Panc1 (cell line): ENCODE measurements around the gene CREB5. TPM values are rescaled to one million over a fixed set of nuclear protein-coding genes. Genes with fewer than 3 reads are reported as not detected.

Experiments used
- ATAC-seq: fragments of 200-7000 bp; cut with Tn5 transposase; 2 replicates; pipeline ENCODE4 v1.9.1; 2020; ENCODE audit warnings: mild to moderate bottlenecking, moderate library complexity
- BruUV-seq: library from RNA; stranded (reverse); fragments of 400-500 nt; replicated peaks from 2 replicates; lab custom pipeline; 2021; lab: Mats Ljungman, UMichigan
- CTCF ChIA-PET: fragments of 300-600 bp; sonication (Branson Sonifier 250); formaldehyde crosslinking; loops from one replicate; lab custom pipeline; 2022; ENCODE audit warnings: antibody characterized with exemption; lab: Charles Lee
- POLR2A ChIA-PET: fragments of 300-600 bp; sonication (Branson Sonifier 250); formaldehyde crosslinking; loops from one replicate; lab custom pipeline; 2022; ENCODE audit warnings: antibody characterized with exemption; lab: Charles Lee
- DNase-seq: peaks from one replicate; pipeline ENCODE4 v3.0.0-alpha.2; 2010; ENCODE audit warnings: low read depth, low spot score
- H3K27ac ChIP-seq: 2 replicates; pipeline ENCODE4 v1.5.1; 2011; ENCODE audit warnings: mild to moderate bottlenecking, low read length, inconsistent platforms
- H3K27me3 ChIP-seq: fragments of 200-500 bp; sonication (Bioruptor generic); 2 replicates; pipeline ENCODE4 v1.6.0; 2014; ENCODE audit warnings: low read length, inconsistent platforms; ENCODE audit not compliant: control insufficient read depth, insufficient read depth
- H3K36me3 ChIP-seq: fragments of 200-500 bp; sonication (Bioruptor generic); 2 replicates; pipeline ENCODE4 v1.5.1; 2014; ENCODE audit warnings: inconsistent platforms, mild to moderate bottlenecking, low read length, moderate library complexity; ENCODE audit not compliant: control insufficient read depth, insufficient read depth
- H3K4me1 ChIP-seq: 2 replicates; pipeline ENCODE4 v1.5.1; 2011; ENCODE audit warnings: inconsistent platforms, mild to moderate bottlenecking, low read length, moderate library complexity; ENCODE audit not compliant: control insufficient read depth, insufficient read depth
- H3K4me3 ChIP-seq, 2 experiments: 2 replicates each; pipeline ENCODE4 v1.5.1; 2011 to 2012; ENCODE audit warnings: low read depth in 2 of 2, low read length in 2 of 2, mild to moderate bottlenecking in 2 of 2, inconsistent platforms in 1 of 2, moderate library complexity in 1 of 2
- H3K9me3 ChIP-seq: fragments of 200-500 bp; sonication (Bioruptor generic); 2 replicates; pipeline ENCODE4 v1.5.1; 2014; ENCODE audit warnings: low read depth, mild to moderate bottlenecking, inconsistent platforms, low read length, moderate library complexity; ENCODE audit not compliant: control insufficient read depth, insufficient read depth
- CTCF ChIP-seq: fragments of 450-650 bp; IDR thresholded peaks from 2 replicates; pipeline ENCODE4 v1.5.1; 2017; ENCODE audit warnings: mild to moderate bottlenecking
- POLR2AphosphoS5 ChIP-seq: IDR thresholded peaks from 2 replicates; pipeline ENCODE4 v1.6.1; 2012; ENCODE audit warnings: mild to moderate bottlenecking, low read depth, low read length, moderate library complexity
- REST ChIP-seq, 2 experiments: IDR thresholded peaks; 2 replicates each; pipeline ENCODE4 v1.6.1; 2011 to 2012; ENCODE audit warnings: low read depth in 2 of 2, control low read depth in 1 of 2, low read length in 1 of 2, mild to moderate bottlenecking in 1 of 2, moderate library complexity in 1 of 2; ENCODE audit not compliant: insufficient read depth in 1 of 2
- SIN3A ChIP-seq: IDR thresholded peaks from 2 replicates; pipeline ENCODE4 v1.6.1; 2012; ENCODE audit warnings: low read depth, mild to moderate bottlenecking, low read length, moderate library complexity, borderline replicate concordance; ENCODE audit not compliant: insufficient read depth
- TCF7L2 ChIP-seq: IDR thresholded peaks from 2 replicates; pipeline ENCODE4 v1.6.1; 2011; ENCODE audit warnings: mild to moderate bottlenecking, low read depth, low read length, inconsistent platforms
- in situ Hi-C: cut with HindIII; loops from 2 replicates; pipeline ENCODE4 v1.10.0; 2016; ENCODE audit warnings: low sequenced_read_pairs, low pct_unique_long_range_greater_than_20kb
- intact Hi-C: fragments of 100-400 bp; cut with micrococcal nuclease; formaldehyde crosslinking; loops from one replicate; pipeline ENCODE4 v1.10.0; 2022; ENCODE audit not compliant: unreplicated experiment
- total RNA-seq: library from RNA; stranded (reverse); gene quantifications from one replicate; pipeline ENCODE4 v1.2.1, GENCODE V29; 2021; ENCODE audit not compliant: unreplicated experiment

CREB5 gene
- total RNA-seq, 1 experiment from 2014 or later = 3.1 TPM

DNA sequence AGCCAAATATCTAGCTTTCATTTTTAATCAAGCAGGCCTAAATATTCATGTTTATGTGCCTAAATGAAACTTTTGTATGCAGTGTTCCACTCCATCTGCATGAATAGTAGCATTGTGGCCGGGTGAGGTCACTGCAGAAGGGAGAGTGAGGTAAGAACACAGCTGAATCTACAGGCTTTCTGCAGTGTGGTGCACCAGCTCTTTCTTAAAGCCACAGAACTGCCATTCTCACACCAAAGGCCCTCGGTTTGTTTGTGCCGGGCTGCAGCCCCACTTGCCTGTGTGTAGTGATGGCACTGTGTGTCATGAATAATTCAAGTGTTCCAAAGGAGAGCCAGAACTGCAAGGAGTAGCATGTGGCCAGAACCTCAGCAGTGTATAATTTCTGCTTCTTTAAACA, 341.7 kb downstream of the CREB5 start:
- Histone ChIP-seq H3K4me1 (peaks cover 2% of the 10 kb centered on the region; the same call in 1 of the 2 replicates), H3K36me3 (no peaks in the 10 kb centered on the region), H3K4me3 (no peak overlapping the region), H3K9me3 (no peaks in the 10 kb centered on the region), H3K27ac (no peak overlapping the region), H3K27me3 (no peaks in the 10 kb centered on the region)
- ATAC-seq (no peak), DNase-seq (no peak)
- intact Hi-C loops (no loop called here), in situ Hi-C loops (no loop called here)
- ChIA-PET POLR2A (interaction anchor here (0.6 kb wide), 1 partner anchor 24 kb away, joined by 3 read pairs; no protein-coding TSS in a partner anchor), CTCF (no interaction called here)
- no TSS peak for BruUV-seq
- TF ChIP-seq POLR2AphosphoS5 = no peak
- no peak for TF ChIP-seq REST (IDR thresholded peaks at IDR 0.05; ENCODE audit: insufficient read depth in 1 of 2, low read depth in 2 of 2, low read length in 1 of 2)
- no peak for TF ChIP-seq TCF7L2
- no peak for TF ChIP-seq CTCF
- no peak for TF ChIP-seq SIN3A

DNA sequence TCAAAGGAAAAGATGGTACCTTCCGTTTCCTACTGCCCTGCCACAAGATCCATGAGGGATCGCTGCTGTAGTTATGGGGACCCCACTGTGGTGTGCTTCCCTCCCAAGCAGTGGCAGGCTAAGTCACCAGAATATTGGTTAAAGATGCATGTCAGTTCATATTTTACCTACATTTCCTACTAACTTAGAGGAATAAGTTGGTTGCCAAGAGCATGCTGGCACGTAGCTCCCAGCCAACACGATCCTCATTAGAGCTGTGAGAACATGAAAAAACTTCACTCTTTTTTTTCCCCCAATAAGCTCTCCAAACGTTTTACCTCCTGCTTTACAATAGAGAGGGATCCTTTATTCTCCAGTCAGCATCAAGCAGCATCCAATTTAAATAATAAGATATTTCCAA, 342.1 kb downstream of the CREB5 start:
- TF ChIP-seq REST (IDR thresholded peaks at IDR 0.05; ENCODE audit: insufficient read depth in 1 of 2, low read depth in 2 of 2, low read length in 1 of 2) = no peak
- no peak for TF ChIP-seq POLR2AphosphoS5
- H3K9me3 ChIP-seq = no peaks in the 10 kb centered on the region
- intact Hi-C loops (no loop called here), in situ Hi-C loops (no loop called here)
- no peak overlapping the region for H3K4me3 ChIP-seq
- H3K4me1 ChIP-seq = no peaks in the 10 kb centered on the region
- ChIA-PET POLR2A (no interaction called here), CTCF (no interaction called here)
- no peaks in the 10 kb centered on the region for H3K36me3 ChIP-seq
- DNase-seq = no peak
- BruUV-seq = no TSS peak
- H3K27me3 ChIP-seq = no peaks in the 10 kb centered on the region
- no peak overlapping the region for H3K27ac ChIP-seq
- no peak for ATAC-seq
